ENCODE data around the gene STARD13. TPM values are rescaled to one million over a fixed set of nuclear protein-coding genes. Genes with fewer than 3 reads are reported as not detected.

STARD13 gene
- total RNA-seq, 1 experiment from 2014 or later: 26.6 TPM

GRCh38 chr13:33123066-33123859, 162.3 kb downstream of the STARD13 start:
- POLR2A ChIA-PET (ENCODE audit: unreplicated experiment): no interaction called here
- BruUV-seq (replicated peaks): no TSS peak
- Histone ChIP-seq H3K79me2 (ENCODE audit: low read length) (no peaks in the 10 kb centered on the region; the same call in 1 of the 2 replicates), H3K36me3 (ENCODE audit: low read depth, low read length) (peaks cover 13% of the 10 kb centered on the region), H3K27me3 (ENCODE audit: low read length) (no peaks in the 10 kb centered on the region), H3K27ac (ENCODE audit: low read length) (no peak overlapping the region), H3K4me2 (ENCODE audit: low read length) (no peak overlapping the region), H3K4me3 (ENCODE audit: low read length) (no peak overlapping the region), H2AFZ (ENCODE audit: low read length) (no peak overlapping the region), H3K9ac (ENCODE audit: low read length) (no peak overlapping the region), H3K9me2 (replicated peaks; ENCODE audit: low read length) (no peaks in the 10 kb centered on the region), H4K20me1 (ENCODE audit: low read length) (no peaks in the 10 kb centered on the region), H3K9me3 (ENCODE audit: low read length) (no peaks in the 10 kb centered on the region), H3K4me1 (ENCODE audit: insufficient read depth, low read length) (peaks cover 53% of the 10 kb centered on the region), H3F3A (ENCODE audit: low read length, unreplicated experiment) (peaks cover 5% of the 10 kb centered on the region)
- TF ChIP-seq EZH2 (IDR thresholded peaks at IDR 0.05; ENCODE audit: low read length, unreplicated experiment): no peak
- TF ChIP-seq CTCF (conservative IDR thresholded peaks at IDR 0.05; ENCODE audit: low read depth, low read length): no peak
- no peak for TF ChIP-seq EZH2phosphoT487 (IDR thresholded peaks at IDR 0.05; ENCODE audit: borderline replicate concordance, low read length)
- DNase-seq (no peak), ATAC-seq (no peak)
- intact Hi-C loops (cut with micrococcal nuclease): loop anchor here (10.0 kb wide), 2 partner anchors 162 to 422 kb away; partner anchors contain the start of gene STARD13
- CTCF ChIA-PET: no interaction called here

- Histone ChIP-seq H3K4me2 (ENCODE audit: low read length) (peak overlapping the region; percentile 72), H2AFZ (ENCODE audit: low read length) (0 out of 2 replicates have a peak overlapping the region, but pooled peaks have one; percentile 30), H3K27ac (ENCODE audit: low read length) (peak overlapping the region; percentile 79), H3K79me2 (ENCODE audit: low read length) (no peaks in the 10 kb centered on the region; the same call in 1 of the 2 replicates), H3K4me1 (ENCODE audit: insufficient read depth, low read length) (peaks cover 38% of the 10 kb centered on the region), H3K4me3 (ENCODE audit: low read length) (peak overlapping the region; percentile 42; the same call in 1 of the 2 replicates), H4K20me1 (ENCODE audit: low read length) (no peaks in the 10 kb centered on the region), H3K9me2 (replicated peaks; ENCODE audit: low read length) (no peaks in the 10 kb centered on the region), H3K36me3 (ENCODE audit: low read depth, low read length) (peaks cover 26% of the 10 kb centered on the region), H3K27me3 (ENCODE audit: low read length) (no peaks in the 10 kb centered on the region), H3F3A (ENCODE audit: low read length, unreplicated experiment) (peaks cover 5% of the 10 kb centered on the region), H3K9ac (ENCODE audit: low read length) (peak overlapping the region; percentile 25; the same call in 1 of the 2 replicates), H3K9me3 (ENCODE audit: low read length) (no peaks in the 10 kb centered on the region)
- no TSS peak for BruUV-seq (replicated peaks)
- intact Hi-C loops (cut with micrococcal nuclease): loop anchor here (5.0 to 10.0 kb wide), 3 partner anchors 92 to 425 kb away; partner anchors contain the start of gene STARD13
- ChIA-PET POLR2A (ENCODE audit: unreplicated experiment) (no interaction called here), CTCF (no interaction called here)
- ATAC-seq: peak; percentile 91
- TF ChIP-seq EZH2phosphoT487 (IDR thresholded peaks at IDR 0.05; ENCODE audit: borderline replicate concordance, low read length) (no peak), EZH2 (IDR thresholded peaks at IDR 0.05; ENCODE audit: low read length, unreplicated experiment) (no peak), CTCF (conservative IDR thresholded peaks at IDR 0.05; ENCODE audit: low read depth, low read length) (no peak)
- peak; percentile 96 for DNase-seq
Measured at GRCh38 chr13:33119856-33120543, 165.6 kb downstream of the STARD13 start.
